ENCODE data around the gene EPHA2. TPM values are rescaled to one million over a fixed set of nuclear protein-coding genes. Genes with fewer than 3 reads are reported as not detected.

Gene EPHA2
- total RNA-seq, 1 donor from 2014 or later: 25.0 TPM

DNA sequence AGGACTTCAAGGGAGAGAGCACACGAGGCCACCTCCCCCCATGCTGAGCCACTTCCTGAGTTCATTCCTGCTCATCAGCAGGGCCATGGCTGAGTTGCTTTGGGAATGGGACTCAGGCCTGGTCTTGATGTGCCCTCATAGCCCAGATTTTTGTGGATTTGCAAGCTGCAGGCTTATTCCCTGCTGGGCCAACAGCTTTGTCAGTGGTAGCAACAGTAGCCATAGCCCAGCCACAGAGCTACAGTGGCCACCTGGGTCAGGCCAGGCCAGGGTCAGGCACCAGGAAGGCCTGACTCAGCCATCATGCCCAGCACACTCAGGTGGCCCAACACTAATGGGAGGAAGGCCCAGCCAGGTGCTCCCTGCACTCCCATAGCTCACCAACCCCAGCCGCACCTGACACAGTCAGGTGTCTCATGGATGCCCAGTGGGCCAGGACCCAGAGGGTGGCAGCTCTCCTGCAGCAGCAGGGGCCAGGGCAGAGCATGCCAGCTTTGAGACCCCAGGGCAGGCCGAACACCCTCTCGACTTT is 33.5 kb downstream of the EPHA2 start:
- DNase-seq (ENCODE audit: low read depth, low spot score): no peak
- no peak overlapping the region for H3K27ac Mint-ChIP-seq (ENCODE audit: unreplicated experiment)
- no peaks in the 10 kb centered on the region for H3K27me3 Mint-ChIP-seq (ENCODE audit: low read depth)
- TF ChIP-seq, protein P1, sequence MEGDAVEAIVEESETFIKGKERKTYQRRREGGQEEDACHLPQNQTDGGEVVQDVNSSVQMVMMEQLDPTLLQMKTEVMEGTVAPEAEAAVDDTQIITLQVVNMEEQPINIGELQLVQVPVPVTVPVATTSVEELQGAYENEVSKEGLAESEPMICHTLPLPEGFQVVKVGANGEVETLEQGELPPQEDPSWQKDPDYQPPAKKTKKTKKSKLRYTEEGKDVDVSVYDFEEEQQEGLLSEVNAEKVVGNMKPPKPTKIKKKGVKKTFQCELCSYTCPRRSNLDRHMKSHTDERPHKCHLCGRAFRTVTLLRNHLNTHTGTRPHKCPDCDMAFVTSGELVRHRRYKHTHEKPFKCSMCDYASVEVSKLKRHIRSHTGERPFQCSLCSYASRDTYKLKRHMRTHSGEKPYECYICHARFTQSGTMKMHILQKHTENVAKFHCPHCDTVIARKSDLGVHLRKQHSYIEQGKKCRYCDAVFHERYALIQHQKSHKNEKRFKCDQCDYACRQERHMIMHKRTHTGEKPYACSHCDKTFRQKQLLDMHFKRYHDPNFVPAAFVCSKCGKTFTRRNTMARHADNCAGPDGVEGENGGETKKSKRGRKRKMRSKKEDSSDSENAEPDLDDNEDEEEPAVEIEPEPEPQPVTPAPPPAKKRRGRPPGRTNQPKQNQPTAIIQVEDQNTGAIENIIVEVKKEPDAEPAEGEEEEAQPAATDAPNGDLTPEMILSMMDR (conservative IDR thresholded peaks at IDR 0.05): no peak
- H3K4me1 Mint-ChIP-seq: peaks cover 13% of the 10 kb centered on the region
- H3K4me3 Mint-ChIP-seq: no peak overlapping the region
- H3K9me3 Mint-ChIP-seq: no peaks in the 10 kb centered on the region
- H3K36me3 Mint-ChIP-seq (ENCODE audit: low read depth): no peaks in the 10 kb centered on the region

DNA sequence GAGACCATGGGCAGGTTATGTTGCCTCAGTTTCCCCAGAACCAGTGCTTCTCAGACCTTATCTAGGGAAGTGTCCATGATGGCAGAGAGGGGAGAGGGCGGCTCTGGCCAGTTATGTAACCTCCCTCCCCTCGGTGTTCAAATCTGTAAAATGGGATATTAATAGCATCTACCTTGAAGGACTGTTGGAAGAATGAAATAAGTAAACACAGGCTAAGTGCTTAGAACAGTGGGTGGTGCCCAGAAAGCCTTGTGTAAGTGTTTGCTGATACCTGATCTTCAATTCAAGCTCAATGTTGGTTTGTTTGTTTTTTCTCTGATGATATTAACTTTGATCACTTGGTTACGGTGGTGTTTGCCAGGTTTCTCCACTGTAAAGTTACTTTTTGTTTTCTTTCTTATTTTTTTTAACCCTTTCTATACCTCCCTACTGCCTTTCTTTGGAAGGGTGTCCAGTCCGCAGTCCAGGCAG is 34.9 kb downstream of the EPHA2 start:
- TF ChIP-seq, protein P1 (conservative IDR thresholded peaks at IDR 0.05): no peak
- Mint-ChIP-seq H3K36me3 (ENCODE audit: low read depth) (no peaks in the 10 kb centered on the region), H3K4me1 (peaks cover 25% of the 10 kb centered on the region), H3K27ac (ENCODE audit: unreplicated experiment) (no peak overlapping the region), H3K4me3 (no peak overlapping the region), H3K27me3 (ENCODE audit: low read depth) (no peaks in the 10 kb centered on the region), H3K9me3 (no peaks in the 10 kb centered on the region)
- no peak for DNase-seq (ENCODE audit: low read depth, low spot score)

DNA sequence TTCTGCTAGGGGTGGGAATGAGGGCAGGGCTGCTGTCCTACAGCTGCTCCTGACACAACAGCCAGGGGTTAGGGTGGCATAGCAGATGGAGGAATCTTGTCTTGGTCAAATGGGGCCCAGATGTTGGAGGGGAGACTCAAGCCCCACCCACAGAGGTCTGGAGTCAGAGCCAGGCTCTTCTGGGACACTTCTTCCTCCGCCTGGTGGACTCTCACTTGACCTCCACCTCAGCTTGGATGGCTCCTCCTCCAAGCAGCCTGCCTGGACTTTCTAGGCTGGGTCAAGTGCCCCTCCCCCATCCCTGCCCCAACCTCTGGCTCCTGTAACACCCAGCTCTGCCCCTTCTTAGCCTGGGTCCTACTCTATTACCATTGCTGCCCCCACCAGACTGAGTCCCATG is 35.5 kb downstream of the EPHA2 start:
- H3K9me3 Mint-ChIP-seq: no peaks in the 10 kb centered on the region
- H3K27ac Mint-ChIP-seq (ENCODE audit: unreplicated experiment): no peak overlapping the region

DNA sequence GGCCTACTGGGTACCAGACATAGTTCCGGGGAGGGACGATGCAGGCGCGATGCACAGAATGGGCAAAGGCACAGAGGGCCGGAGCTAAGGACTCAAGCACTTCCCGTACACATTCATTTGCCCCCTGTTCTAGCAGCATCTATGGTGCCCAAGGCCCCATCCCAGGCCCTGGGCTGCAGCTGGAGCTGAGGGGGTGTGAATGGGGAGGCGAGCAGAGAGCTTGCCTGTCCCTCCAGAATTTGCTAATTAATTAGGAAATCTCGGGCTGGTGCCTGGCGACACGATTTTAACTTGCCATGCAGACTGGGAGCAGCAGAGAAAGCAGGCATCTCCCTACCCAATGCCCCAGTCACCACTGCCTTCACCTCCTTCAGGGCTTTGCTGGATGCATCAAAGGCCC is 35.9 kb downstream of the EPHA2 start:
- H3K27me3 Mint-ChIP-seq (ENCODE audit: low read depth): no peaks in the 10 kb centered on the region
- no peak overlapping the region for H3K27ac Mint-ChIP-seq (ENCODE audit: unreplicated experiment)
- TF ChIP-seq, protein P1 (conservative IDR thresholded peaks at IDR 0.05): no peak
- no peak overlapping the region for H3K4me3 Mint-ChIP-seq
- no peaks in the 10 kb centered on the region for H3K9me3 Mint-ChIP-seq
- no peak for DNase-seq (ENCODE audit: low read depth, low spot score)
- H3K36me3 Mint-ChIP-seq (ENCODE audit: low read depth): no peaks in the 10 kb centered on the region
- peaks cover 25% of the 10 kb centered on the region for H3K4me1 Mint-ChIP-seq

More for the DNA sequence above, 35.5 kb downstream of the EPHA2 start:
- Mint-ChIP-seq H3K27me3 (ENCODE audit: low read depth) (no peaks in the 10 kb centered on the region), H3K36me3 (ENCODE audit: low read depth) (no peaks in the 10 kb centered on the region), H3K4me1 (peaks cover 25% of the 10 kb centered on the region), H3K4me3 (no peak overlapping the region)
- TF ChIP-seq, protein P1 (conservative IDR thresholded peaks at IDR 0.05): no peak
- no peak for DNase-seq (ENCODE audit: low read depth, low spot score)

DNA sequence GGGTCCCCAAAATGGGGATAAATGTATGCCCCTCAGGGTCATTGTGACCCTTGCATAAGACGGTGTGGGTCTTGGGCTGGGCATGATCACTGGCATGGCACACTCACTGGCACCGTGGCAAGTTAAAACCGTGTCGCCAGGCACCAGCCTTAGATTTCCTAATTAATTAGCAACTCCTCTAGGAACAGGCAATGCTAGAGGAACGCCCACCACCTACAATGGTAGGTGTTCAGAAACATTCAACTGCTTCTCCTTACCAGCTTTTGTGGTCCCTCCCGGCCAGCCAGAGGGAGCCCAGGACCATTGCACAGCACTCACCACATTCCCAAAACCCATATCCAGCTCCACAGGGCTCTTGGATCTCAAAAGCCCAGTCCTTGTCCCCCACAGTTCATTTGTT is 36.4 kb downstream of the EPHA2 start:
- TF ChIP-seq, protein P1 (conservative IDR thresholded peaks at IDR 0.05): no peak
- no peaks in the 10 kb centered on the region for H3K9me3 Mint-ChIP-seq
- no peaks in the 10 kb centered on the region for H3K36me3 Mint-ChIP-seq (ENCODE audit: low read depth)
- peak overlapping the region; percentile 19 for H3K27ac Mint-ChIP-seq (ENCODE audit: unreplicated experiment)
- no peak for DNase-seq (ENCODE audit: low read depth, low spot score)
- no peaks in the 10 kb centered on the region for H3K27me3 Mint-ChIP-seq (ENCODE audit: low read depth)
- no peak overlapping the region for H3K4me3 Mint-ChIP-seq
- H3K4me1 Mint-ChIP-seq: peaks cover 25% of the 10 kb centered on the region
